ENCODE measurements around the gene VWC2. TPM values are rescaled to one million over a fixed set of nuclear protein-coding genes. Genes with fewer than 3 reads are reported as not detected.

VWC2 gene
- total RNA-seq, 1 experiment from 2014 or later, result not detected

GRCh38 chr7:49789736-49790135 is 16.3 kb downstream of the VWC2 start:
- H2AFZ ChIP-seq (ENCODE audit: low read length), result no peak overlapping the region
- H3K4me2 ChIP-seq (ENCODE audit: low read depth, low read length, poor library complexity, severe bottlenecking), result no peak overlapping the region
- H3K27ac ChIP-seq (ENCODE audit: low read length), result no peak overlapping the region
- no peak overlapping the region for H3K9ac ChIP-seq (ENCODE audit: low read length)
- no peak overlapping the region for H3K4me3 ChIP-seq (ENCODE audit: low read length)
- peaks cover 21% of the 10 kb centered on the region for H3K4me1 ChIP-seq (ENCODE audit: low read length)
- H3K36me3 ChIP-seq (ENCODE audit: insufficient read depth, low read length), result no peaks in the 10 kb centered on the region
- H3K9me3 ChIP-seq (ENCODE audit: low read length), result no peaks in the 10 kb centered on the region
- no peaks in the 10 kb centered on the region for H4K20me1 ChIP-seq (ENCODE audit: insufficient read depth, low read depth, low read length)
- no peaks in the 10 kb centered on the region for H3K27me3 ChIP-seq (ENCODE audit: low read length)
- no peaks in the 10 kb centered on the region for H3K79me2 ChIP-seq (ENCODE audit: low read length)
- no peak for DNase-seq
- H3K9me2 ChIP-seq (replicated peaks; ENCODE audit: insufficient read depth, low read length), result no peaks in the 10 kb centered on the region

- Histone ChIP-seq H3K9me3 (ENCODE audit: low read length) (no peaks in the 10 kb centered on the region), H3K9ac (ENCODE audit: low read length) (no peak overlapping the region), H3K9me2 (replicated peaks; ENCODE audit: insufficient read depth, low read length) (no peaks in the 10 kb centered on the region), H2AFZ (ENCODE audit: low read length) (no peak overlapping the region), H3K79me2 (ENCODE audit: low read length) (no peaks in the 10 kb centered on the region), H3K4me2 (ENCODE audit: low read depth, low read length, poor library complexity, severe bottlenecking) (no peak overlapping the region), H3K27ac (ENCODE audit: low read length) (no peak overlapping the region), H4K20me1 (ENCODE audit: insufficient read depth, low read depth, low read length) (no peaks in the 10 kb centered on the region), H3K4me1 (ENCODE audit: low read length) (peaks cover 21% of the 10 kb centered on the region), H3K36me3 (ENCODE audit: insufficient read depth, low read length) (no peaks in the 10 kb centered on the region), H3K4me3 (ENCODE audit: low read length) (no peak overlapping the region), H3K27me3 (ENCODE audit: low read length) (no peaks in the 10 kb centered on the region)
- DNase-seq, result no peak
Measured at GRCh38 chr7:49790209-49790608, 16.8 kb downstream of the VWC2 start.

- DNase-seq, result peak; percentile 79
- Histone ChIP-seq H3K9me3 (ENCODE audit: low read length) (no peaks in the 10 kb centered on the region), H2AFZ (ENCODE audit: low read length) (no peak overlapping the region), H3K79me2 (ENCODE audit: low read length) (no peaks in the 10 kb centered on the region), H3K4me1 (ENCODE audit: low read length) (peaks cover 21% of the 10 kb centered on the region), H3K27ac (ENCODE audit: low read length) (no peak overlapping the region), H3K9me2 (replicated peaks; ENCODE audit: insufficient read depth, low read length) (no peaks in the 10 kb centered on the region), H3K27me3 (ENCODE audit: low read length) (no peaks in the 10 kb centered on the region), H3K36me3 (ENCODE audit: insufficient read depth, low read length) (no peaks in the 10 kb centered on the region), H4K20me1 (ENCODE audit: insufficient read depth, low read depth, low read length) (no peaks in the 10 kb centered on the region), H3K4me2 (ENCODE audit: low read depth, low read length, poor library complexity, severe bottlenecking) (no peak overlapping the region), H3K4me3 (ENCODE audit: low read length) (no peak overlapping the region), H3K9ac (ENCODE audit: low read length) (no peak overlapping the region)
Measured at GRCh38 chr7:49791088-49791741, 17.8 kb downstream of the VWC2 start.

- Histone ChIP-seq H3K4me2 (ENCODE audit: low read depth, low read length, poor library complexity, severe bottlenecking) (no peak overlapping the region), H3K79me2 (ENCODE audit: low read length) (no peaks in the 10 kb centered on the region), H3K27me3 (ENCODE audit: low read length) (no peaks in the 10 kb centered on the region), H3K36me3 (ENCODE audit: insufficient read depth, low read length) (no peaks in the 10 kb centered on the region), H3K27ac (ENCODE audit: low read length) (no peak overlapping the region), H3K4me1 (ENCODE audit: low read length) (no peaks in the 10 kb centered on the region), H3K9me3 (ENCODE audit: low read length) (no peaks in the 10 kb centered on the region), H4K20me1 (ENCODE audit: insufficient read depth, low read depth, low read length) (no peaks in the 10 kb centered on the region), H3K9ac (ENCODE audit: low read length) (no peak overlapping the region), H3K4me3 (ENCODE audit: low read length) (no peak overlapping the region), H3K9me2 (replicated peaks; ENCODE audit: insufficient read depth, low read length) (no peaks in the 10 kb centered on the region), H2AFZ (ENCODE audit: low read length) (no peak overlapping the region)
- DNase-seq, result no peak
Measured at GRCh38 chr7:49797987-49798660, 24.7 kb downstream of the VWC2 start.

- Histone ChIP-seq H4K20me1 (ENCODE audit: insufficient read depth, low read depth, low read length) (no peaks in the 10 kb centered on the region), H3K9me3 (ENCODE audit: low read length) (no peaks in the 10 kb centered on the region), H3K9ac (ENCODE audit: low read length) (no peak overlapping the region), H2AFZ (ENCODE audit: low read length) (no peak overlapping the region), H3K27ac (ENCODE audit: low read length) (no peak overlapping the region), H3K4me3 (ENCODE audit: low read length) (no peak overlapping the region), H3K27me3 (ENCODE audit: low read length) (no peaks in the 10 kb centered on the region), H3K4me1 (ENCODE audit: low read length) (no peaks in the 10 kb centered on the region), H3K36me3 (ENCODE audit: insufficient read depth, low read length) (no peaks in the 10 kb centered on the region), H3K9me2 (replicated peaks; ENCODE audit: insufficient read depth, low read length) (no peaks in the 10 kb centered on the region), H3K4me2 (ENCODE audit: low read depth, low read length, poor library complexity, severe bottlenecking) (no peak overlapping the region), H3K79me2 (ENCODE audit: low read length) (no peaks in the 10 kb centered on the region)
- DNase-seq, result no peak
Measured at GRCh38 chr7:49800031-49800430, 26.6 kb downstream of the VWC2 start.

- Histone ChIP-seq H3K4me3 (ENCODE audit: low read length) (no peak overlapping the region), H3K36me3 (ENCODE audit: insufficient read depth, low read length) (no peaks in the 10 kb centered on the region), H3K4me1 (ENCODE audit: low read length) (no peaks in the 10 kb centered on the region), H2AFZ (ENCODE audit: low read length) (no peak overlapping the region), H4K20me1 (ENCODE audit: insufficient read depth, low read depth, low read length) (no peaks in the 10 kb centered on the region), H3K9me2 (replicated peaks; ENCODE audit: insufficient read depth, low read length) (no peaks in the 10 kb centered on the region), H3K27ac (ENCODE audit: low read length) (no peak overlapping the region), H3K27me3 (ENCODE audit: low read length) (no peaks in the 10 kb centered on the region), H3K79me2 (ENCODE audit: low read length) (no peaks in the 10 kb centered on the region), H3K9ac (ENCODE audit: low read length) (no peak overlapping the region), H3K9me3 (ENCODE audit: low read length) (no peaks in the 10 kb centered on the region), H3K4me2 (ENCODE audit: low read depth, low read length, poor library complexity, severe bottlenecking) (no peak overlapping the region)
- no peak for DNase-seq
Measured at GRCh38 chr7:49802600-49802999, 29.2 kb downstream of the VWC2 start.

- H4K20me1 ChIP-seq (ENCODE audit: insufficient read depth, low read depth, low read length), result no peaks in the 10 kb centered on the region
- H3K27me3 ChIP-seq (ENCODE audit: low read length), result no peaks in the 10 kb centered on the region
- H2AFZ ChIP-seq (ENCODE audit: low read length), result no peak overlapping the region
- no peak overlapping the region for H3K4me2 ChIP-seq (ENCODE audit: low read depth, low read length, poor library complexity, severe bottlenecking)
- H3K9me2 ChIP-seq (replicated peaks; ENCODE audit: insufficient read depth, low read length), result no peaks in the 10 kb centered on the region
- no peaks in the 10 kb centered on the region for H3K79me2 ChIP-seq (ENCODE audit: low read length)
- no peak overlapping the region for H3K4me3 ChIP-seq (ENCODE audit: low read length)
- no peak for DNase-seq
- no peak overlapping the region for H3K9ac ChIP-seq (ENCODE audit: low read length)
- no peaks in the 10 kb centered on the region for H3K36me3 ChIP-seq (ENCODE audit: insufficient read depth, low read length)
- no peak overlapping the region for H3K27ac ChIP-seq (ENCODE audit: low read length)
- H3K4me1 ChIP-seq (ENCODE audit: low read length), result no peaks in the 10 kb centered on the region
- H3K9me3 ChIP-seq (ENCODE audit: low read length), result no peaks in the 10 kb centered on the region
Measured at GRCh38 chr7:49803812-49804211, 30.4 kb downstream of the VWC2 start.

GRCh38 chr7:49805371-49806007 is 32.1 kb downstream of the VWC2 start:
- no peaks in the 10 kb centered on the region for H3K79me2 ChIP-seq (ENCODE audit: low read length)
- no peak overlapping the region for H3K27ac ChIP-seq (ENCODE audit: low read length)
- H4K20me1 ChIP-seq (ENCODE audit: insufficient read depth, low read depth, low read length), result no peaks in the 10 kb centered on the region

More at GRCh38 chr7:49805371-49806007, 32.1 kb downstream of the VWC2 start:
- Histone ChIP-seq H3K9ac (ENCODE audit: low read length) (no peak overlapping the region), H3K4me1 (ENCODE audit: low read length) (no peaks in the 10 kb centered on the region), H3K9me2 (replicated peaks; ENCODE audit: insufficient read depth, low read length) (no peaks in the 10 kb centered on the region), H3K27me3 (ENCODE audit: low read length) (no peaks in the 10 kb centered on the region), H2AFZ (ENCODE audit: low read length) (no peak overlapping the region), H3K36me3 (ENCODE audit: insufficient read depth, low read length) (no peaks in the 10 kb centered on the region), H3K9me3 (ENCODE audit: low read length) (no peaks in the 10 kb centered on the region), H3K4me2 (ENCODE audit: low read depth, low read length, poor library complexity, severe bottlenecking) (no peak overlapping the region), H3K4me3 (ENCODE audit: low read length) (no peak overlapping the region)
- DNase-seq, result no peak

Data from Karpas-422 (cell line).